Dedifferentiated amniotic fluid mesenchymal stem cell (primary cell): Measurements from ENCODE around the gene RGS10.
"Not testable (repeated sequence)": the region's sequence is repeated elsewhere in the genome, so short reads cannot be mapped to it uniquely, and the experiment has no call there.

Source experiments
- DNase-seq: peaks from one replicate; pipeline ENCODE4 v3.0.0-alpha.2; 2016; ENCODE audit errors: extremely low spot score

Gene RGS10

DNA sequence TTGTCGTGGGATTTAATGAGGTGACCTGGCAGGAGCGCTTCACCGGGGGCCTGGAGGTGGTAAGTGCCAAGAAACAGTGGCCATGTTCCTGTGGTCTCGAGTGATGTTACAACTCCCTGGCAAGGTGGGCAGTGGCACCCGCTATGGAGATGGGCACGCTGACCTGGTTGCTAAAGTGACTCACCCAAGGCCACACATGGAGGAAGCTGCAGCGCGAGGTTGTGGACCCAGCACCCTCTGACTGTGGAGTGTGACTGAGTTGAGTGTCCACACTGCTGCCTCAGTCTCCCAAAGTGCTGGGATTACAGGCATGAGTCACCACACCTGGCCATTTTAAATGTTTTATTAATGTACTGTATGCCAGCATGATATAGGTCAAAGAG is 73.2 kb downstream of the RGS10 start:
- DNase-seq, result no peak

DNA sequence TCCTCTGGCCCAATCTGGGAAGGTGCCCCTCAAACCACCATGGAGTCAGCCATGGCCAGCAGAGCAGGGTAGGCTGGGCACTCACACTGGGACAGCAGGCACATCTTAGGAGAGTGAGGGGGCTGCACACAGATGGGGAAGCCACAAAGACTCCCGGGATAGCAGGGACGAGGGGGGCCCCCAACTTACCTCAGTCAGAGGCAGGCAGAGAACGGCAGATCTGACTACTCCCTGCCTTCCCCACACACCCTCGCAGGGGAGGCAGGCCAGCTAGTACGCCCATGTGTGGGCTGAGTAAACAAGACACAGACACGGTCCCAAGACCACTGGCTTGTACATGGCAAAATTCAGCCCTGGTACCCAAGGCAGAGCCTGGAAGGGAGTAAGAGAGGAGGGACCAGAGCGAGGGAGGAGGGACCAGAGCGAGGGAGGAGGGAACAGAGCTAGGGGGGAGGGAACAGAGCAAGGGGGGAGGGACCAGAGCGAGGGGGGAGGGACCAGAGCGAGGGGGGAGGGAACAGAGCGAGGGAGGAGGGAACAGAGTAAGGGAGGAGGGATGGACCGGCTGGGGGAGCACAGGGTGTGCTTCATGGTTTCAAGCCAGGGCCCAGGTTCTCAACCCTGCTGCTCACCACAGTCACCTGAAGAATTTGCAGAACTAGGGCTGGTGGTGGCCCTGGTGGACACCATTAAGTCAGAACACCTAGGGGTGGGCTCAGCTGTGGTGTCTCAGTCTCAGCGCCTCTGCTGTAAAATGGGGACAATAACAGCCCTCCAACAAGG is 73.8 kb downstream of the RGS10 start:
- DNase-seq, result no peak

DNA sequence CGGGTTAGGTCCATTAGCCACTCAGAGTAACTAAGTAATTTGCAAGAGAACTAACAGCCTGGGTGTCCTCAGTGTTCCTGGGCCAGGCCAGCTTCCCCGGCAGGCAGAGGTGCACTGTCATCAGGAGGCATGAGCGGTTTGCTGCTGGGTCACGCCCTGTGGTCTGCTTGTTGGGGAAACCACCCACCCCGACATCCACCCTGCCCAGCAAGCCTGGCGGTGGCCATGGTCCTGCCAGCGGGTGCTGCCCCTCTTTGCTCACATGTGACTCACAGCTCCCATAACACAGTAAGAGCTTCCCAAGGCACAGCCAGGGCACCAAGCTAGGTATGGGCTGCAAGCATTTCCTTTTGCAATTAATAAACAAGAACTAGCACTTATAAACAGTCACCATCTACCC is 75.9 kb downstream of the RGS10 start:
- DNase-seq, result no peak

DNA sequence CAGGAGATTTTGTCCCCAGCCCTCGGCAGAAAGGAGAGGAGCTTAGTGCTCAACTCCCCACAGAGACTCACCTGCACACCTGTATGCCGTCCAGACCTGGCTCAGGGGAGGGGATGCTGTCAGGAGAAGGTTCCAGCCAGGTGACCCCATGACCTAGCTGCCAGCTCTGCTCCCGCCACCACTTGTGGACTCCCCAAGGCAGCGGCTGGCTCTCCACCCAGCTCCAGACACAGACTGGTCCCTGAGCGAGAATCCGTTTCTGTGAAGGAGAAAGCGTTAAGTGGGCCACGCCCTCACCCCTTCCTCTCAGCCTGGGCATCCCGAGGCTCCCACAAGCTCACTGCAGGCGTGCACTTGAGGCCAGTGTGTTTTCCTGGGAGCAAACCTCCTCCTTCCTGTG is 76.4 kb downstream of the RGS10 start:
- DNase-seq, result no peak

GRCh38 chr10:119465085-119465484 is 77.4 kb downstream of the RGS10 start:
- no peak for DNase-seq

DNA sequence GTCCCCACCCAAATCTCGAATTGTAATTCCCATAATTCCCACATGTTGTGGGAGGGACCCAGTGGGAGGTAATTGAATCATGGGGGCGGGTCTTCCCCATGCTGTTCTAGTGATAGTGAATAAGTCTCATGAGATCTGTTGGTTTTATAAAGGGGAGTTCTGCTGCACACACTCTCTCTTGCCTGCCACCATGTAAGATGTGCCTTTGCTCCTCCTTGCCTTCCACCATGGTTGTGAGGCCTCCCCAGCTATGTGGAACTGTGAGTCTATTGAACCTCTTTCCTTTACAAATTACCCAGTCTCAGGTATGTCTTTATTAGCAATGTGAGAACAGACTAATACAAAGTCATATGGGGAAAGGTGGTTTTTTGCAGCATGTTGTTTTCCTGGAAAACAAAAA is 79.3 kb downstream of the RGS10 start:
- DNase-seq, result not testable (repeated sequence)

GRCh38 chr10:119462773-119463172 is 79.7 kb downstream of the RGS10 start:
- DNase-seq, result no peak

DNA sequence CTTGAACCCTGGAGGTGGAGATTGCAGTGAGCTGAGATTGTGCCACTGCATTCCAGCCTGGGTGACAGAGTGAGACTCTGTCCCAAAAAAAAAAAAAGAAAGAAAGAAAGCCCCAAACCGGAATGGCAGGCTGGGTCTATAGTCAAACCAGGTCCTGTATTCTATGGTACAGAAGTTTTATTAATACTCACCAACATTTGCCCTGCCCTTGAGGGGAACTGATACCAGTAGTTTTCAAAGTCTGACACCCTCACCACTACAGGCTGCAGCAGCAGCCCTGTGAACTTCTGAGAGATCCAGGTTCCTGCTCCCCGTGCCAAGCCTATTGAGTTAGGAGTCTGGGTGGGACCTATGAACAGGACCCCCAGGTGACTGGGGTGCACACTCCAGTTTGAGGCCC is 80.6 kb downstream of the RGS10 start:
- no peak for DNase-seq

GRCh38 chr10:119461380-119461779 is 81.1 kb downstream of the RGS10 start:
- no peak for DNase-seq

- no peak for DNase-seq
These were observed 81.9 kb downstream of the RGS10 start for GRCh38 chr10:119460369-119461195.

GRCh38 chr10:119459681-119460340 is 82.7 kb downstream of the RGS10 start:
- DNase-seq, result no peak

- no peak for DNase-seq
These were observed 84.4 kb downstream of the RGS10 start for GRCh38 chr10:119457966-119458766.

DNA sequence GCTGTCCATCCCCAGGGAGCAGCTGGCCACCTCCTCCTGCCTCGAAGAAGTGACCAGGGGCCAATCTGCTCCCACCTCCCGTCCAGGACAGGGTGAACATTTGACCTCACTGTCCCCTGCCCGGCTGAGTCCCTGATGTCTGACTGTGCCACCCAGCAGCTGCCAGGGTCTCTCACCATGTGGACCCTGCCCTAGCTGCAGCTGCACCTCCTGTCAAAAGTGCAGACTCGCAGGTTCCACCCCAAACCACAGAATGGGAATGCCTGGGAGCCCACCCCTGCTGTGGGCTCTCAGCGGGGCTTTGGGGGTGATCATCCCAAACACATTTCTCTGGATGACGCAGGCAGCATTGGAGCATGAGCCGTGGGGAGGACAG is 86.1 kb downstream of the RGS10 start:
- no peak for DNase-seq

DNA sequence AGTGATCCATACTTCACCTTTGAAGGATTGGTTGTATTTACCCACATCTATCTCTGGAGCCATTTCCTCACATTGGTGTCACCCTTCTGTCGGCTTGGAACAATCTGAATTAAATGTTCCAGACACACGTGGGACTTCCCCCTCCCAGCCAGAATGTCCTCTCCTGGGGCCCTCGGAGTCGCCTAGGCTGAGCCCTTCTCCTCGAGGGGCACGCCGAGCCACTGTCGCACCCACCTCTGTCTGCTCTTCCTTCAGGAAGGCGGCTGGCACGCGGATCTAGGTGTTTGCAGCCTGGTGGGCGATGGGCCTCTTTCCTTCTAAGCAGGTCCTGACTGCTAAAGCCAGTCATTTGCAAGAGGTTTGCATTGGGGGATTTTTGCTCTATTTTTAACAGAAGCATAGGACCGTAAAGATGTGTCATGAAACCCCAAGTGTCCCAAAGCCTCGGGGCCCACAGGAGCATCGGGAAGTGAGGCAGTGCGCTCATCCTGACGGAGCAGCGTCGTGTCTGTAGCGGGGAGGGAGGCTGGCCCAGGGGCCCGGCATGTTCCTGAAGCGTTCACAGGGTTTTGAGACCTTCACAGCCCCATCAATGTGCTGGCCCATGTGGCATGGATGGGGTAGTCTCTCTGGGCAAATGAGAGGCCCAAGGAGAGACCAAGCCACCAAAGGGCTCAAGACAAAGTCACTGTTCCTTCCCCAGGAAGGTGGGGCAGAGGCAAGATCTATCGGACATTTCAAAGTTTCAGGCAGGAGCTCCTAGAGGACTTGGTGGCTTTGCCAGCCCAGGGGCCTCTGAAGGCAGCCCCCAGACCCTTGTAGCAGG is 86.7 kb downstream of the RGS10 start:
- DNase-seq, result no peak

DNA sequence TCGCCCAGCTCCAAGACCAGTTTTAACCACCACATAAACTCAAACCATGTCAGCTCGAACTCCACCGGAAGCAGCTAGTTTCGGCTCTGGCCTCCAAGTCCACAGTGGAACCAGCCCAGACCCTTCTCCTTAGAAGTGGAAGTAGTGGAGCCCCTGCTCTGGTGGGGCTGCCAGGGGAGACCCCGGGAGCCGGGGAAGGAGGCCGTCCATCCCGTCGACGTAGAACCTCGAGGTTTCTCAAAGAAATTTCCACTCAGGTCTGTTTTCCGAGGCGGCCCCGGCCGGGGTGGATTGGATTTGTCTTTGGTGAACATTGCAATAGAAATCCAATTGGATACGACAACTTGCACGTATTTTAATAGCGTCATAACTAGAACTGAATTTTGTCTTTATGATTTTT is 87.5 kb downstream of the RGS10 start:
- DNase-seq, result no peak

DNA sequence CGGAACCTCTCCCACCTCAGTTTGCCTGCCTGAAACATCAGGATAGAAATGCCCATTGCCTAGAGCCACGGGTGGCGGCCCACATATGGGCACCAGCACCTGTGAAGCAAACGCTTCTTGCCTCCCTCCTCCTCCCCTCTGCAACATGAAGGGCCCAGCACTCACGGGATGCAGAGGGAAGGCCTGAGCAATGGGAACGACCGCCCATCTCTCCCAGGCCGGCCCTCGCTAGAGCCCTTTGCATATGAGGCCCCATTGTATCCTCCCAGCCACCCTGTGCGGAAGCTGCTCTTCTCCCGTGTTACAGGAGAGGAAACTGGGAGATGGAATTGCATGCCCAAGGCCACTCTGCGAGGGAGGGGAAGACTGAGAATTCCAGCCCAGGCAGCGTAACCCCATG is 88.2 kb downstream of the RGS10 start:
- no peak for DNase-seq

DNA sequence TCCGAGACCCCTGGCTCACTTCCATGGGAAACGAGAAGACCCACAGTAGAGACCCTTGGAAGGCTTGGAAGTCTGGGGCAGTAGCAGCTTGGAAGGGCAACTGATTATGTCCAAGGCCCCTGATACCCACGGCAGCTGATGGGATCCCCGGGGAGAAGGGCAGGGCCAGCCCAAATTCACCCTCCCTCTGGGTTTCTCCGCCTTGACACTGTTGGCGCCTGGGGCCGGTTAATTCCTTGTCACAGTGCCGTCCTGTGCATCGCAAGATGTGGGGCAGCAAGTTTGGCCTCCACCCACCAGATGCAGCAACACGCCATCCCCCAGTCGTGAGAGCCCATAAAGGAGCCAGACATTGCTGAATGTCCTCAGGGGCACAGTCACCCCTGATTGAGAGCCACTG is 89.2 kb downstream of the RGS10 start:
- DNase-seq, result no peak

GRCh38 chr10:119452396-119452795 is 90.1 kb downstream of the RGS10 start:
- no peak for DNase-seq

DNA sequence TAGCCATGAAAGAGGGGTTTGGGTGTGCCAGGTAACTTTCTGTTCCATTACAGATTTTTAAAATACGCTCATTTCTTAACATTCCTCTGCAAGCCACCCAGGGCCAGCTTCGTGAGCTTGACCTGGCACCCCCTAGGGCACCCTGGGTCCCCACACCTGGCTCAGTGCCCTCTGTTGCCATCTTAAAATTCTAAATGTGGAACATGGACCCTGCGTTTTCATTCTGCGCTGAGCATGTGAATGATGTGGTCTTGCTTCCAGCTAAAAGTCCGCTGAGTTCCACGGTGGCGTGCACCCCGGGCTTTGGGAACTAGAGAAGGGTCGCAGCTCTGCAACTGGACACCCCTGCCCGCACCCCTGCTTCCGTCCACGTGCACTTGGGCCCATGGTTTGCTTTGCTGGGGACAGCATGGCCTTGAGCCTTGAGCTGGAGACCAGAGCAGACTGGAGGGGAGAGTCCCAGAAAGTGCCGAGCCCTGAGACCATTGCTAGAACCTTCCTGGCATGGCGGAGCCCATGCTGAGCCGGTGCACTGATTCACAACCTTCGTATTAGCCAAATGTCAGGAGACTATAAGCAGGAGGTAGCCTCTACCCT is 91.1 kb downstream of the RGS10 start:
- no peak for DNase-seq

DNA sequence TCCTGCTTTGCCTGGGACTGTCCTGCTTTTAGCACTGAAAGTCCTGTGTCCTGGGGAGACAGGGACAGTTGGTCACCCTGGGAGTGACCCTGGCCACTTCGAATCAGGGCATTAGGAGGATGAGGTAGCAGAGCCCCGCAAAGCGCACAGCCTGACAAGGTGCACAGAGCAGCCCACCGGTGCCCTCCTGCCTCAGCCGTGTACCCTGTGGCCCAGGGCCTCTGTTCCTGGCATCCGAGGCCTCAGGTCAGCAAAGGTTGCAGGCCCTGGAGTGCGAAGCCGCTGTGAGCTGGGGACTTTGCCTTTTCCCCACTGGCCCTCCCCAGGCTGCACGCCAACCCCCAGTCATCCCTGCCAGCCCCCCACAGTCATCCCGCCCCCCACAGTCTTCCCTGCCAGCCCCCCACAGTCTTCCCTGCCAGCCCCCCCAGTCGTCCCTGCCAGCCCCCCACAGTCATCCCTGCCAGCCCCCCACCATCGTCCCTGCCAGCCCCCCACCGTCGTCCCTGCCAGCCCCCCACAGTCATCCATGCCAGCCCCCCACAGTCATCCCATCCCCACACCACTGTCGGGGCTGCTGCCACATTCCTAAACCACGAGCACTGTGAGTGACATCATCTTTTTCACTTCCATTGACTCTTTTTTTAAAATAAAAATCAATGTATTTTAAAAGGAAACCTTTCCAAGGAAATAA is 91.8 kb downstream of the RGS10 start:
- DNase-seq, result no peak
